Thoracic aorta (tissue), 2 donors: Measurements from ENCODE around the gene SEH1L. TPM values are rescaled to one million over a fixed set of nuclear protein-coding genes. Genes with fewer than 3 reads are reported as not detected.

Experiments used
- ATAC-seq: fragments of 150-250 bp; one replicate; pipeline ENCODE4 v1.8.0; 2017; ENCODE audit warnings: low read depth; ENCODE audit not compliant: insufficient number of reproducible peaks, low FRiP score
- DNase-seq: peaks from one replicate; pipeline ENCODE4 v3.0.0-alpha.2; 2020; ENCODE audit warnings: low spot score
- H3K27ac ChIP-seq, 2 donors: fragments of 200-600 bp; sonication (generic); 1 replicate in 1 of 2; 2 replicates in 1 of 2; pipeline ENCODE4 v1.5.1; 2016; ENCODE audit warnings: mild to moderate bottlenecking in 2 of 2, moderate library complexity in 2 of 2
- H3K27me3 ChIP-seq: fragments of 200-600 bp; sonication (generic); replicated peaks from 2 replicates; pipeline ENCODE4 v1.6.0; 2016; ENCODE audit warnings: mild to moderate bottlenecking; ENCODE audit not compliant: insufficient read depth
- H3K36me3 ChIP-seq: fragments of 200-600 bp; sonication (generic); one replicate; pipeline ENCODE4 v1.5.1; 2016
- H3K4me1 ChIP-seq, 2 donors: fragments of 200-600 bp; sonication (generic); 1 replicate in 1 of 2; 2 replicates in 1 of 2; pipeline versions ENCODE4 v1.5.1 to v1.6.0; 2016; ENCODE audit warnings: low read depth in 2 of 2, mild to moderate bottlenecking in 1 of 2; ENCODE audit not compliant: control insufficient read depth in 1 of 2
- H3K4me3 ChIP-seq: fragments of 200-600 bp; sonication (generic); 2 replicates; pipeline ENCODE4 v1.5.1; 2016; ENCODE audit warnings: mild to moderate bottlenecking
- H3K9me3 ChIP-seq: fragments of 200-600 bp; sonication (generic); 2 replicates; pipeline ENCODE4 v1.5.1; 2016
- CTCF ChIP-seq: fragments of 200-600 bp; sonication (generic); IDR thresholded peaks from one replicate; pipeline ENCODE4 v1.5.1; 2019; ENCODE audit warnings: antibody characterized with exemption
- total RNA-seq, 2 donors: library from RNA; depleted of rRNA; stranded (reverse); fragments of >200 nt; gene quantifications; one replicate each; pipeline versions ENCODE4 v1.1.0 to v1.2.3, GENCODE V29; 2016

SEH1L gene
- total RNA-seq, 2 donors from 2014 or later, result 26.7 to 61.1 TPM

DNA sequence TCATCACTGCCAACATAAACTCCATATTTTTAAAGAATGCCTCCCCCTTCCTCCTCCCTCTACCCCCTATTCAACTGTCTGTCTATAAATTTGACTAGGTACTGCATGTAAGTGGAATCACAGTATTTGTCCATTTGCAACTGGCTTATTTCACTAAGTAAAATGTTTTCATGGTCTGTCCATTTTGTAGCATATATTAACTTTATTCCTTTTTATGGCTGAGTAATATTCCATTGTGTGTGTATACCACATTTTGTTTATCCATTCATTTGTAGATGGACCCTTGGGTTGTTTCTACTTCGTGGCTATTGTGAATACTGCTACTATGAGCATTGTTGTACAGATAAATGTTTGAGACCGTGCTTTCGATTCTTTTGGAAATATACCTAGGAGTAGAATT lies 10.7 kb downstream of the SEH1L start:
- Histone ChIP-seq H3K27ac (no peak overlapping the region), H3K27me3 (no peaks in the 10 kb centered on the region), H3K9me3 (no peaks in the 10 kb centered on the region), H3K4me3 (no peak overlapping the region), H3K36me3 (peaks cover 19% of the 10 kb centered on the region), H3K4me1 (no peaks in the 10 kb centered on the region)
- DNase-seq (no peak), ATAC-seq (no peak)
- TF ChIP-seq CTCF, result no peak

- H3K4me1 ChIP-seq, result no peaks in the 10 kb centered on the region
- H3K27me3 ChIP-seq, result no peaks in the 10 kb centered on the region
- H3K36me3 ChIP-seq, result peaks cover 19% of the 10 kb centered on the region
- TF ChIP-seq CTCF, result no peak
- DNase-seq (no peak), ATAC-seq (no peak)
- no peak overlapping the region for H3K4me3 ChIP-seq
- H3K9me3 ChIP-seq, result no peaks in the 10 kb centered on the region
- H3K27ac ChIP-seq, result no peak overlapping the region
Observed at GRCh38 chr18:12960395-12960794, 12.6 kb downstream of the SEH1L start.

DNA sequence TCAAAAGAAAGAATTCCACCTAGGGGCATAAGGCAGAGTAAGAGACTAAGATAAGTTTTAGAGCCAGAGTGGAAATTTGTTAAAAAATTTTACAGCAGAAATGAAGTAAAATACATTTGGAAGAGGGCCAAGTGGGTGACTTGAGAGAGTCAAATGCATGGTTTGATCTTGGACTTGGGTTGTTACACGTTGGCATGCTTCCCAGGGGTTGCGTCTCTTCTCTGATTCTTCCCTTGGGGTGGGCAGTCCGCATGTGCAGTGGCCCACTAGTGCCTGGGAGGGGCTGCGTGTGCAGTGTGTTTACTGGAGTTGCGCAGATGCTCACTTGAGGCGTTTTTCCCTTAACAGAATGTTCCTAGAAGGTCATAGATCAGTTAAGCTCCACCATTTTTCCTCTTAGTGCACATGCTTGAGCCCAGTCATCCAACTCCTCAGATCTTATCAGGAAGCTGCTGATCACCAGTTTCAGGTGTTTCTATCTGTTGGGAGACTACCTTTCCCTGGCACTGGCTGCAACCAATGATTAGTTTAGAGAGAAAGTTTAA lies 13.1 kb downstream of the SEH1L start:
- Histone ChIP-seq H3K36me3 (peaks cover 19% of the 10 kb centered on the region), H3K27me3 (no peaks in the 10 kb centered on the region), H3K4me3 (no peak overlapping the region), H3K9me3 (no peaks in the 10 kb centered on the region), H3K4me1 (no peaks in the 10 kb centered on the region), H3K27ac (no peak overlapping the region)
- ATAC-seq (no peak), DNase-seq (no peak)
- TF ChIP-seq CTCF, result no peak

DNA sequence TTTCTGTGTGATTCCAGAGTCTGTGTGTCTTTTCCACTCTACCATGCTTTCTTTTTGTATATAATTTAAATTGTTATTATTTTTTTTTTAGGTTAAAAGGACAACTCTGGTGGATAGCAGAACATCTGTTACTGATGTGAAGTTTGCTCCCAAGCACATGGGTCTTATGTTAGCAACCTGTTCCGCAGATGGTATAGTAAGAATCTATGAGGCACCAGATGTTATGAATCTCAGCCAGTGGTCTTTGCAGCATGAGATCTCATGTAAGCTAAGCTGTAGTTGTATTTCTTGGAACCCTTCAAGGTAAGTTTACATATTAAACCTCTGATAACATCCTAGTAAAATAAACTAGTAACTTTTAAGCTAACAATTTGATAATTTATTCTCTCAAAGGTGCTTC lies 15.3 kb downstream of the SEH1L start:
- H3K27ac ChIP-seq, result no peak overlapping the region
- DNase-seq, result no peak
- no peaks in the 10 kb centered on the region for H3K4me1 ChIP-seq
- H3K36me3 ChIP-seq, result peaks cover 15% of the 10 kb centered on the region
- no peaks in the 10 kb centered on the region for H3K27me3 ChIP-seq
- no peak overlapping the region for H3K4me3 ChIP-seq
- no peak for ATAC-seq
- H3K9me3 ChIP-seq, result no peaks in the 10 kb centered on the region
- no peak for TF ChIP-seq CTCF

DNA sequence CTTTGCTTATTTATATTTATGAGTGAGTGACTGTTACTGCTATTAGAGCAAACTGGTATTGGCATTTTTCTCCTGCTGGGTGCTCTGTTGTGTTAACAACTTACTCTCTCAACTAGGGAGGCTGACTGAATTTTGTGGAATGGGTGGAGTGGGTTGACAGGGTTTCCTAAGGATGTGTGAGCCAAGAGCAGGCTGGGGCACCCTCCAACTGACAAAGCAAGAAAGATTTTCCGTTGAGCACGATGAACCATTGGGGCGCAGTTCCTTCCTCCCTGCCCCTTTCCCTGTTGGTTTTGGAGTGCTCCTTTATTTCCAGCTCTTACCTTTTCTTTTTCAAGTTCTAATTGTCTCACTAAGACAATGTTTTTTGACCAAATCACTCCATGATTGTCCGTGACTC lies 20.3 kb downstream of the SEH1L start:
- Histone ChIP-seq H3K9me3 (no peaks in the 10 kb centered on the region), H3K4me1 (no peaks in the 10 kb centered on the region), H3K36me3 (no peaks in the 10 kb centered on the region), H3K4me3 (no peak overlapping the region), H3K27ac (no peak overlapping the region), H3K27me3 (no peaks in the 10 kb centered on the region)
- ATAC-seq, result no peak
- DNase-seq, result no peak
- TF ChIP-seq CTCF, result no peak
